PC-3 (cell line): ENCODE data around the gene MED12. TPM values are rescaled to one million over a fixed set of nuclear protein-coding genes. Genes with fewer than 3 reads are reported as not detected.

Experiments used
- ATAC-seq: fragments of 200-7000 bp; cut with Tn5 transposase; 2 replicates; pipeline ENCODE4 v1.9.1; 2020; ENCODE audit warnings: mild to moderate bottlenecking, moderate library complexity
- BruUV-seq: library from RNA; stranded (reverse); fragments of 400-500 nt; replicated peaks from 2 replicates; lab custom pipeline; 2021; lab: Mats Ljungman, UMichigan
- CTCF ChIA-PET: fragments of 300-600 bp; sonication (Branson Sonifier 250); formaldehyde crosslinking; loops from one replicate; lab custom pipeline; 2022; ENCODE audit warnings: antibody characterized with exemption; lab: Charles Lee
- POLR2A ChIA-PET: fragments of 300-600 bp; sonication (Branson Sonifier 250); formaldehyde crosslinking; loops from one replicate; lab custom pipeline; 2022; ENCODE audit warnings: antibody characterized with exemption; ENCODE audit not compliant: unreplicated experiment; lab: Charles Lee
- DNase-seq: peaks from one replicate; pipeline ENCODE4 v3.0.0-alpha.2; 2015
- H2AFZ ChIP-seq: fragments of 300-600 bp; sonication (generic); 2 replicates; pipeline ENCODE4 v1.6.0; 2016; ENCODE audit warnings: antibody characterized with exemption, low read length
- H3F3A ChIP-seq: fragments of 300-600 bp; sonication (generic); one replicate; pipeline ENCODE4 v1.6.0; 2017; ENCODE audit warnings: antibody characterized with exemption, low read length, control low read depth, mild to moderate bottlenecking; ENCODE audit not compliant: unreplicated experiment
- H3K27ac ChIP-seq: fragments of 300-600 bp; sonication (generic); 2 replicates; pipeline ENCODE4 v1.5.1; 2016; ENCODE audit warnings: mild to moderate bottlenecking, low read length
- H3K27me3 ChIP-seq: fragments of 300-600 bp; sonication (generic); 2 replicates; pipeline ENCODE4 v1.6.1; 2016; ENCODE audit warnings: low read length, mixed read lengths
- H3K36me3 ChIP-seq: fragments of 300-600 bp; sonication (generic); 2 replicates; pipeline ENCODE4 v1.6.1; 2016; ENCODE audit warnings: low read depth, mixed run types, low read length, mixed read lengths
- H3K4me1 ChIP-seq: fragments of 300-600 bp; sonication (generic); 2 replicates; pipeline ENCODE4 v1.5.1; 2016; ENCODE audit warnings: low read length; ENCODE audit not compliant: insufficient read depth
- H3K4me2 ChIP-seq: fragments of 300-600 bp; sonication (generic); 2 replicates; pipeline ENCODE4 v1.6.0; 2016; ENCODE audit warnings: low read length
- H3K4me3 ChIP-seq: fragments of 300-600 bp; sonication (generic); 2 replicates; pipeline ENCODE4 v1.5.1; 2016; ENCODE audit warnings: mild to moderate bottlenecking, low read length, mixed read lengths
- H3K79me2 ChIP-seq: fragments of 300-600 bp; sonication (generic); 2 replicates; pipeline ENCODE4 v1.6.1; 2017; ENCODE audit warnings: low read length, mixed read lengths
- H3K9ac ChIP-seq: fragments of 300-600 bp; sonication (generic); 2 replicates; pipeline ENCODE4 v1.6.0; 2016; ENCODE audit warnings: mild to moderate bottlenecking, low read length
- H3K9me2 ChIP-seq: fragments of 300-600 bp; sonication (generic); replicated peaks from 2 replicates; pipeline ENCODE4 v1.6.1; 2016; ENCODE audit warnings: mixed run types, low read length, mixed read lengths
- H3K9me3 ChIP-seq: fragments of 300-600 bp; sonication (generic); 2 replicates; pipeline ENCODE4 v1.6.1; 2016; ENCODE audit warnings: low read length, mixed read lengths
- H4K20me1 ChIP-seq: fragments of 300-600 bp; sonication (generic); 2 replicates; pipeline ENCODE4 v1.6.1; 2016; ENCODE audit warnings: low read length, mixed read lengths
- CTCF ChIP-seq: fragments of 300-600 bp; sonication (generic); conservative IDR thresholded peaks from 2 replicates; pipeline ENCODE4 v1.5.1; 2017; ENCODE audit warnings: antibody characterized with exemption, low read depth, mild to moderate bottlenecking, low read length
- EZH2 ChIP-seq: fragments of 300-600 bp; sonication (generic); IDR thresholded peaks from one replicate; pipeline ENCODE4 v1.6.1; 2017; ENCODE audit warnings: antibody characterized with exemption, mild to moderate bottlenecking, low read length; ENCODE audit not compliant: unreplicated experiment
- EZH2phosphoT487 ChIP-seq: fragments of 300-600 bp; sonication (generic); IDR thresholded peaks from 2 replicates; pipeline ENCODE4 v1.6.1; 2018; ENCODE audit warnings: mild to moderate bottlenecking, antibody characterized with exemption, low read length, borderline replicate concordance
- intact Hi-C: fragments of 100-400 bp; cut with micrococcal nuclease; formaldehyde crosslinking; loops from 2 replicates; pipeline ENCODE4 v1.9.0; 2023
- total RNA-seq: library from RNA; depleted of rRNA; stranded (reverse); fragments of >200 nt; gene quantifications from 2 replicates; pipeline ENCODE4 v1.2.3, GENCODE V29; 2014

Gene MED12
- total RNA-seq, 1 experiment from 2014 or later, result 45.8 TPM

- peak; percentile 42 for DNase-seq
- CTCF ChIA-PET, result no interaction called here
These were observed 20.1 kb upstream of the MED12 start for GRCh38 chrX:71098302-71098701.

DNA sequence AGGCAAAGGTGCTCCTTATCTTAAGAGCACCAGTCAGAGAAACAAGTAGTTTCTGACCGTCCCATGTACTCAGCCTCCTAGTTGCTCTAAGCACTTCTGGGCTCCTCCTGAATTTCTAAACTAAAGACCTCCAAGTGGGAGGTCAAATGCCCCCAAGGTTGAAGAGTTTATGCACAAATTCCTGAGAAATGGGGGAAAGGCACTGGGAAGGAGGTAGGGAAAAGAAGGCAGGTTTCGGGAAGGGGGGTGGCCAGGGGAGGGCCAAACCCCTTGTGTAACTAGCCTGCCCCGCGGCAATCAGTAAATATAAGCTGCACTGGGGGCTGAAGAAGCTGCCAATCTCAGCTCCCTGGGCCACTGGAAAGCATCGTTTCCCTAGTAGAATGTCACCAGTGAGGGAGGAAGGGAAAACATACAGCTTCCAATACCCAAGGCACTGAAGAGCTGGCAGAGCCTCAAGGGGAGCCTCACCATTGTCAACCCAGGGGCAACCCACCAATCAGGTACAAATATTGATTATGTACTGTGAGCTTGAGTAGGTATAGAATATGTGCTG, 19.4 kb upstream of the MED12 start:
- no peak for TF ChIP-seq EZH2phosphoT487
- TF ChIP-seq CTCF, result no peak
- no peak for TF ChIP-seq EZH2
- intact Hi-C loops, result loop anchor here (1.0 kb wide), 1 partner anchor 80 kb away; no protein-coding TSS in a partner anchor
- BruUV-seq, result no TSS peak
- no peaks in the 10 kb centered on the region for H4K20me1 ChIP-seq
- H3K9ac ChIP-seq, result no peak overlapping the region
- ATAC-seq (no peak), DNase-seq (no peak)
- no peaks in the 10 kb centered on the region for H3K9me3 ChIP-seq
- H3K4me2 ChIP-seq, result no peak overlapping the region
- no peak overlapping the region for H2AFZ ChIP-seq
- no peak overlapping the region for H3K27ac ChIP-seq
- H3K9me2 ChIP-seq, result no peaks in the 10 kb centered on the region
- ChIA-PET CTCF (no interaction called here), POLR2A (no interaction called here)
- H3K36me3 ChIP-seq, result no peaks in the 10 kb centered on the region
- H3K4me1 ChIP-seq, result peaks cover 5% of the 10 kb centered on the region
- no peaks in the 10 kb centered on the region for H3K79me2 ChIP-seq
- no peaks in the 10 kb centered on the region for H3K27me3 ChIP-seq
- H3K4me3 ChIP-seq, result no peak overlapping the region
- H3F3A ChIP-seq, result no peaks in the 10 kb centered on the region

More at GRCh38 chrX:71098302-71098701, 20.1 kb upstream of the MED12 start:
- no peaks in the 10 kb centered on the region for H3K27me3 ChIP-seq
- peaks cover 5% of the 10 kb centered on the region for H3K4me1 ChIP-seq
- H3F3A ChIP-seq, result no peaks in the 10 kb centered on the region
- no peak overlapping the region for H2AFZ ChIP-seq
- intact Hi-C loops, result loop anchor here (1.0 kb wide), 1 partner anchor 81 kb away; no protein-coding TSS in a partner anchor
- TF ChIP-seq CTCF (peak; percentile 62), EZH2phosphoT487 (no peak), EZH2 (no peak)
- H3K4me2 ChIP-seq, result no peak overlapping the region
- no peaks in the 10 kb centered on the region for H3K36me3 ChIP-seq
- no peaks in the 10 kb centered on the region for H4K20me1 ChIP-seq
- ATAC-seq, result no peak
- H3K4me3 ChIP-seq, result no peak overlapping the region
- H3K27ac ChIP-seq, result no peak overlapping the region
- H3K9me2 ChIP-seq, result no peaks in the 10 kb centered on the region
- H3K9ac ChIP-seq, result no peak overlapping the region
- H3K9me3 ChIP-seq, result no peaks in the 10 kb centered on the region
- BruUV-seq, result no TSS peak
- H3K79me2 ChIP-seq, result no peaks in the 10 kb centered on the region
- POLR2A ChIA-PET, result no interaction called here

GRCh38 chrX:71099736-71100135, 18.7 kb upstream of the MED12 start:
- intact Hi-C loops, result no loop called here

More at GRCh38 chrX:71099736-71100135, 18.7 kb upstream of the MED12 start:
- Histone ChIP-seq H2AFZ (no peak overlapping the region), H3K27ac (no peak overlapping the region), H3K36me3 (no peaks in the 10 kb centered on the region), H3K79me2 (no peaks in the 10 kb centered on the region), H3K4me1 (peaks cover 5% of the 10 kb centered on the region), H3K4me2 (no peak overlapping the region), H3F3A (no peaks in the 10 kb centered on the region), H3K9ac (no peak overlapping the region), H4K20me1 (no peaks in the 10 kb centered on the region), H3K9me2 (no peaks in the 10 kb centered on the region), H3K27me3 (no peaks in the 10 kb centered on the region), H3K9me3 (no peaks in the 10 kb centered on the region), H3K4me3 (no peak overlapping the region)
- ChIA-PET CTCF (no interaction called here), POLR2A (no interaction called here)
- ATAC-seq (no peak), DNase-seq (no peak)
- BruUV-seq, result no TSS peak
- TF ChIP-seq CTCF (no peak), EZH2phosphoT487 (no peak), EZH2 (no peak)
